Chondrocyte (in vitro differentiated cells): ENCODE measurements around the gene BLOC1S3. TPM values are rescaled to one million over a fixed set of nuclear protein-coding genes. Genes with fewer than 3 reads are reported as not detected.

Experiments used
- DNase-seq: peaks from one replicate; pipeline ENCODE4 v3.0.0; 2021; ENCODE audit warnings: mixed read lengths, low spot score
- H3K27ac Mint-ChIP-seq: one replicate; pipeline ENCODE4 v1.8.0; 2021; ENCODE audit warnings: mild to moderate bottlenecking, moderate library complexity, mixed read lengths; ENCODE audit not compliant: unreplicated experiment
- H3K27me3 Mint-ChIP-seq: 2 replicates; pipeline ENCODE4 v1.8.0; 2021; ENCODE audit warnings: low read depth, mixed read lengths
- H3K36me3 Mint-ChIP-seq: 2 replicates; pipeline ENCODE4 v1.8.0; 2021; ENCODE audit warnings: low read depth, mixed read lengths
- H3K4me1 Mint-ChIP-seq: 2 replicates; pipeline ENCODE4 v1.8.0; 2021; ENCODE audit warnings: low read depth, mild to moderate bottlenecking, mixed read lengths
- H3K4me3 Mint-ChIP-seq: one replicate; pipeline ENCODE4 v1.8.0; 2021; ENCODE audit warnings: mild to moderate bottlenecking, moderate library complexity, mixed read lengths; ENCODE audit not compliant: unreplicated experiment
- H3K9me3 Mint-ChIP-seq: 2 replicates; pipeline ENCODE4 v1.8.0; 2021; ENCODE audit warnings: low read depth, mixed read lengths
- CTCF ChIP-seq: fragments of 200-600 bp; sonication (generic); IDR thresholded peaks from 2 replicates; pipeline ENCODE4 v1.5.0; 2021; ENCODE audit warnings: antibody characterized with exemption, mild to moderate bottlenecking, moderate library complexity
- total RNA-seq: library from RNA; stranded (reverse); gene quantifications from 3 replicates; pipeline ENCODE4 v1.2.1, GENCODE V29; 2021

BLOC1S3 gene
- total RNA-seq, 1 donor from 2014 or later: 21.0 TPM

- Mint-ChIP-seq H3K36me3 (no peaks in the 10 kb centered on the region), H3K4me1 (peaks cover 47% of the 10 kb centered on the region), H3K4me3 (peak overlapping the region; percentile 12), H3K9me3 (no peaks in the 10 kb centered on the region), H3K27ac (peak overlapping the region; percentile 80), H3K27me3 (no peaks in the 10 kb centered on the region)
- no peak for DNase-seq
- no peak for TF ChIP-seq CTCF
Measured at GRCh38 chr19:45217193-45217956, 38.8 kb downstream of the BLOC1S3 start.

GRCh38 chr19:45217957-45218334 is 39.4 kb downstream of the BLOC1S3 start:
- DNase-seq: no peak
- Mint-ChIP-seq H3K27me3 (no peaks in the 10 kb centered on the region), H3K27ac (no peak overlapping the region), H3K4me1 (peaks cover 42% of the 10 kb centered on the region), H3K36me3 (no peaks in the 10 kb centered on the region), H3K4me3 (no peak overlapping the region), H3K9me3 (no peaks in the 10 kb centered on the region)
- TF ChIP-seq CTCF: no peak

DNA sequence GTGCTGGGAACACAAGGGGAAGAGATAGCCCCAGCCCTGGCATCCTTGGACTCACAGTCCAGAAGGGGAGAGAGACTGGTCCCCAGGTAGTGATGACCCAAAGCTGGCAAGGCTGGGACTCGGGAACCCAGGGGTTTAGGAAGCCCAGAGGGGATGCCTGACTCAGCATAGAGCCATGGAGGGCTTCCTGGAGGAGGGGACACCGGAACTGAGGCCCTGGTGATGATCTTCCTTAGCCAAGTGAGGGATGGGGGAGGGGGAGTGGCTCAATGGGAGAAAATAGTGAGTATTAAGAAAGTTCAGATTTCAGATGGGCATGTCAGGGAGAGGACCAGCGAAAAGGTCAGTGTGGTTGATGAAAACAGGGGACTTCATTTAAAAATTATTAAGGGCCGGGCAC is 39.8 kb downstream of the BLOC1S3 start:
- H3K36me3 Mint-ChIP-seq: no peaks in the 10 kb centered on the region
- no peak for TF ChIP-seq CTCF
- no peak overlapping the region for H3K4me3 Mint-ChIP-seq
- peaks cover 40% of the 10 kb centered on the region for H3K4me1 Mint-ChIP-seq
- H3K9me3 Mint-ChIP-seq: no peaks in the 10 kb centered on the region
- no peaks in the 10 kb centered on the region for H3K27me3 Mint-ChIP-seq
- no peak overlapping the region for H3K27ac Mint-ChIP-seq
- DNase-seq: no peak

GRCh38 chr19:45218911-45219743 is 40.5 kb downstream of the BLOC1S3 start:
- TF ChIP-seq CTCF: no peak
- H3K36me3 Mint-ChIP-seq: no peaks in the 10 kb centered on the region
- no peak overlapping the region for H3K4me3 Mint-ChIP-seq
- H3K9me3 Mint-ChIP-seq: no peaks in the 10 kb centered on the region
- H3K27me3 Mint-ChIP-seq: no peaks in the 10 kb centered on the region
- no peak overlapping the region for H3K27ac Mint-ChIP-seq
- peaks cover 34% of the 10 kb centered on the region for H3K4me1 Mint-ChIP-seq
- no peak for DNase-seq

- Mint-ChIP-seq H3K4me3 (no peak overlapping the region), H3K9me3 (no peaks in the 10 kb centered on the region), H3K4me1 (peaks cover 9% of the 10 kb centered on the region), H3K27me3 (no peaks in the 10 kb centered on the region), H3K36me3 (no peaks in the 10 kb centered on the region), H3K27ac (no peak overlapping the region)
- no peak for TF ChIP-seq CTCF
- no peak for DNase-seq
Measured at GRCh38 chr19:45222724-45223123, 44.1 kb downstream of the BLOC1S3 start.
